Colonic mucosa (tissue), 4 donors: ENCODE data around the gene OSBPL10. TPM values are rescaled to one million over a fixed set of nuclear protein-coding genes. Genes with fewer than 3 reads are reported as not detected.
A peak's percentile ranks its signal among the peaks of the same experiment; 100 is the strongest.

Experiments used
- DNase-seq: peaks from one replicate; pipeline ENCODE4 v3.0.0-alpha.2; 2020
- H3K27ac ChIP-seq: fragments of 200-600 bp; one replicate; pipeline ENCODE4 v1.8.0; 2021
- H3K27me3 ChIP-seq: fragments of 200-600 bp; one replicate; pipeline ENCODE4 v1.8.0; 2021
- H3K36me3 ChIP-seq: fragments of 200-600 bp; one replicate; pipeline ENCODE4 v1.8.0; 2021
- H3K4me1 ChIP-seq: fragments of 200-600 bp; one replicate; pipeline ENCODE4 v1.8.0; 2021; ENCODE audit warnings: mild to moderate bottlenecking
- H3K4me3 ChIP-seq: fragments of 200-600 bp; one replicate; pipeline ENCODE4 v1.8.0; 2021
- H3K9ac ChIP-seq, 2 donors: one replicate each; pipeline ENCODE4 v1.7.0; 2013; ENCODE audit warnings: control low read depth in 2 of 2, low read depth in 2 of 2, low read length in 2 of 2
- H3K9me3 ChIP-seq: fragments of 200-600 bp; one replicate; pipeline ENCODE4 v1.8.0; 2021
- intact Hi-C: fragments of 100-400 bp; cut with DNase I; formaldehyde crosslinking; loops from one replicate; pipeline ENCODE4 v1.14.1; 2022
- total RNA-seq, 2 donors: library from RNA; stranded (reverse); fragmentation: NEBNext Ultra II Directional in 1 of 2; extraction: Animal tissue kit (Norgen Biotek cat#: 25700) in 1 of 2; gene quantifications; one replicate each; pipeline ENCODE4 v1.2.1, GENCODE V29; 2021
- TF ChIP-seq, protein P1 (sequence below): fragments of 200-600 bp; IDR thresholded peaks from one replicate; pipeline ENCODE4 v1.8.0; 2022; ENCODE audit warnings: antibody characterized with exemption, mild to moderate bottlenecking
- donor health status: healthy.
- donor health status: DM: no; HTN: no; CAD: no.
- donor health status: DM: no; HTN: no; CAD: no.

The OSBPL10 gene
- total RNA-seq, 2 donors from 2014 or later: 20.0 to 34.4 TPM

DNA sequence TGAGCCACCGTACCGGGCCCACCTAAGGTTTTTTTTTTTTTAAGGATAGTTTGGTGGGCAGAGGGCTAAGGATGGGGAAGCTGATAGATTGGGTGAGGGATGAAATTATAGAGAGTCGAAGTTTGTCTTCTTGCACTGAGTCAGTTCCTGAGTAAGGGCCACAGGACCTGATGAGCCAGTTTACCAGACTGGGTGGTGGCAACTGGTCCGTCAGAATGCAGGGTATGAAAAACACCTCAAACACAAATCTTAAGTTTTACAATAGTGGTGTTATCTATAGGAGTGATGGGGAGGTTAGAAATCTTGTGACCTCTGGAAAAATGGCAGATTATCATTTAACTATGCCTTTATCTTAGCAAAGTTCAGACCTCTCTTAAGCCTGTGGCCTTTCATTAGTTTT lies 3.3 kb upstream of the OSBPL10 start:
- intact Hi-C loops: no loop called here
- no peak overlapping the region for H3K27ac ChIP-seq
- H3K4me1 ChIP-seq: peaks cover 4% of the 10 kb centered on the region
- no peak for DNase-seq
- TF ChIP-seq, protein P1, sequence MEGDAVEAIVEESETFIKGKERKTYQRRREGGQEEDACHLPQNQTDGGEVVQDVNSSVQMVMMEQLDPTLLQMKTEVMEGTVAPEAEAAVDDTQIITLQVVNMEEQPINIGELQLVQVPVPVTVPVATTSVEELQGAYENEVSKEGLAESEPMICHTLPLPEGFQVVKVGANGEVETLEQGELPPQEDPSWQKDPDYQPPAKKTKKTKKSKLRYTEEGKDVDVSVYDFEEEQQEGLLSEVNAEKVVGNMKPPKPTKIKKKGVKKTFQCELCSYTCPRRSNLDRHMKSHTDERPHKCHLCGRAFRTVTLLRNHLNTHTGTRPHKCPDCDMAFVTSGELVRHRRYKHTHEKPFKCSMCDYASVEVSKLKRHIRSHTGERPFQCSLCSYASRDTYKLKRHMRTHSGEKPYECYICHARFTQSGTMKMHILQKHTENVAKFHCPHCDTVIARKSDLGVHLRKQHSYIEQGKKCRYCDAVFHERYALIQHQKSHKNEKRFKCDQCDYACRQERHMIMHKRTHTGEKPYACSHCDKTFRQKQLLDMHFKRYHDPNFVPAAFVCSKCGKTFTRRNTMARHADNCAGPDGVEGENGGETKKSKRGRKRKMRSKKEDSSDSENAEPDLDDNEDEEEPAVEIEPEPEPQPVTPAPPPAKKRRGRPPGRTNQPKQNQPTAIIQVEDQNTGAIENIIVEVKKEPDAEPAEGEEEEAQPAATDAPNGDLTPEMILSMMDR: no peak
- H3K9ac ChIP-seq: no peak overlapping the region
- no peaks in the 10 kb centered on the region for H3K36me3 ChIP-seq
- no peaks in the 10 kb centered on the region for H3K9me3 ChIP-seq
- no peaks in the 10 kb centered on the region for H3K27me3 ChIP-seq
- H3K4me3 ChIP-seq: no peak overlapping the region

DNA sequence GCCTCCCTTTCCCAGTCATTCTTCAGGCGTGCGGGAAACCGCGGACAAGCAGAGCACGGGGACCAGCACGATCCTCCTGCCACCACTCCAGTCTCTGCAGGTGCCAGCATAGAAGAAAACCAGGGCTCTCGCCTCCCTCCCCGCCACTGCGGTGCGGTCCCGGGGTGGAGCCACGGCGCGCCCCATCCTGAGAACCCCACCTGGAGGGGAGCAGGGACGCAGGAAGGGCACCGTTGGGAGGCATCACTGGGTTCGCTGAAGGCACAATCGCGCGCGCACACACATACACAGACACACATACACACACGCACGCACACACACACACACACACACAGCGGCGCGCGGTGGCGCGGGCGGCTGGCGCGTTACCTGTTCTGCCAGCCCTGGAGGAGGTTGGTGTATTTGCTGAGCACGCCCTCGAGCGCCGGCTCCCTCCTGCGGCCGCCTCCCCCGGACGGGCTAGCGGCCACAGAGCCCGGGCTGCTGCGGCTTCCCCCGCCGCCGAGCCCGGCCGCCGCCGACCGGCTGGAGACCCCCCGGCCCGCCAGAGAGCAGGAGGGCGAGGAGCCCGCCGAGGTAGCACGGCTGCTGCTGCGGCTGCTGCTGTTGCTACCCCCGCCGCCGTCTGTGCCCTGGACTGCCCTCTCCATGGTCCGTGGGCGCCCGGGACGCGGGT lies 394 bp downstream of the OSBPL10 start:
- H3K9ac ChIP-seq: peak overlapping the region; percentile 72 to 79

DNA sequence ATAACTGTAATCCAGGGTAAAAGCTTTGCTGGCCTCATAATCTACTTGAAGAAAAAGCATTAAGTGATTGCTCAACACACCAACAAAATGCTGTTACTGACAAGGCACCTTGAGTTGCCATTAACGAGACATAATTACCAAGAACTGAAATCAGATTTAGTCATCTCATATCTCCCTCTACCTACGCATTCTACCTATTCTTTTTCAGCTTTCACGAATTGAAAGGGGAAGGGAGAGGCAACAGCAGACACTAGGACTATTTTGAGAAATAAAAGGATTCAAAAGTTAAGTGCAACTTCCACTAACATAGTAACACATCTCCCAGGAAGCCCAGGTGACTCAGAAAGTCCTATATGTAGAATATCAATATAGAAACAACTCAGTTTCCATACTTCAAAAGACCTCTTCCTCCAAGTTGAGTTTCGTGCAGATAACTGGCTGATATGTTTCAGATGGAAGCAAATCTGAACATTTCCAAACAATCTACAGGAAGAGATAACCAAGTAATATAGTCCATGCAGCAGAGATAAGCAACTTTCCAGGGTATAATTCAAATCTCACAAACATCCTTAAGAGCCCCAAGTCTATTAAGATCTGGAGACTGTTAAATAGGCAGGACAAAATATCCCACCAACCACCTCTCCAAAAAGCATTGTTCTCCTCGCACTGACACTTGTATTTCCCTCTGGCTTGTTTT lies 1.9 kb downstream of the OSBPL10 start:
- DNase-seq: no peak
- TF ChIP-seq, protein P1: no peak
- intact Hi-C loops: no loop called here
- Histone ChIP-seq H3K4me1 (peaks cover 4% of the 10 kb centered on the region), H3K27ac (no peak overlapping the region), H3K4me3 (no peak overlapping the region), H3K27me3 (no peaks in the 10 kb centered on the region), H3K36me3 (no peaks in the 10 kb centered on the region), H3K9ac (no peak overlapping the region), H3K9me3 (no peaks in the 10 kb centered on the region)

More for the DNA sequence above, 394 bp downstream of the OSBPL10 start:
- peaks cover 4% of the 10 kb centered on the region for H3K4me1 ChIP-seq
- intact Hi-C loops: no loop called here
- H3K27me3 ChIP-seq: no peaks in the 10 kb centered on the region
- no peaks in the 10 kb centered on the region for H3K36me3 ChIP-seq
- H3K4me3 ChIP-seq: peak overlapping the region; percentile 69
- H3K27ac ChIP-seq: peak overlapping the region; percentile 96
- peak; percentile 75 for DNase-seq
- no peaks in the 10 kb centered on the region for H3K9me3 ChIP-seq
- TF ChIP-seq, protein P1: no peak

DNA sequence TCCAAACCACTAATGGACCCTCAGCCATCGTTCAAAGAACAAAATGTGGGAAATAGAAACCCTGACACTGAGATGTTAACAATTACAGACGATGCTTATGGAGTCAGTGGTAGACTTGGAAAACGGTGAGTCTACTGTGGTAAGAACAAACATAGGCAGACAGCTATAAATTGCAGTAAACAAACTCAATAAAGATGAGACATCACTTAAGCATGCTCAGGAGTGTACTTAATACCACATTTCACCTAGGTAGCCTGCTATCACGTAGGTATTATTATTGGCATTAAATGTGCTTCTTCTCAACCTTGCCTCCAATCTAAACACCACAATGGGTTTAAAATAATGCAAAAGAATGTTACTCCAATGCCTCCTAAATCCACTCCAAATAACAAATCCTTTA lies 2.5 kb downstream of the OSBPL10 start:
- Histone ChIP-seq H3K9ac (no peak overlapping the region), H3K27me3 (no peaks in the 10 kb centered on the region), H3K27ac (no peak overlapping the region), H3K9me3 (no peaks in the 10 kb centered on the region), H3K36me3 (no peaks in the 10 kb centered on the region), H3K4me3 (no peak overlapping the region), H3K4me1 (peaks cover 4% of the 10 kb centered on the region)
- intact Hi-C loops: no loop called here
- DNase-seq: no peak
- TF ChIP-seq, protein P1: no peak

DNA sequence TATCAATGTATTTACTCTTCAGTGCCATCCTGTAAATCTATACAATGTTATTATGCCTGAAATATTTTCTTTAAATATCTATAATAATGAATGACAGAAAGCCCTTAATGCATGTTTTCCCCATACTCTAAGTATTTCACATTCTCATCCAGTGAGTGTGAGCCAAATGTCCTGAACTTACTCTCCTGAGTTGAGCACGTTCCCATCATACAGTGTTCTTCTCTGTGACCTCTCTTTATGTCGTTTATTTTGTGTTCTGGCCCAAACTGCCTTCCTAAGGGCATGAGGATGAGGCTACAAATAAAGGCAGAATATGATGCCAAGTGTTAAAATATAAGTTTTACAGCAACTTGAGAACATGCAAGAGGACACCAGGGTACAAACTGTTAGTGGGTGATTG lies 3.3 kb downstream of the OSBPL10 start:
- TF ChIP-seq, protein P1: no peak

More for the DNA sequence above, 3.3 kb downstream of the OSBPL10 start:
- Histone ChIP-seq H3K27ac (no peak overlapping the region), H3K36me3 (no peaks in the 10 kb centered on the region), H3K9me3 (no peaks in the 10 kb centered on the region), H3K9ac (no peak overlapping the region), H3K4me3 (no peak overlapping the region), H3K27me3 (no peaks in the 10 kb centered on the region), H3K4me1 (peaks cover 4% of the 10 kb centered on the region)
- DNase-seq: no peak
- intact Hi-C loops: no loop called here
